Prostate gland (tissue), 2 donors: ENCODE data around the gene LRBA. TPM values are rescaled to one million over a fixed set of nuclear protein-coding genes. Genes with fewer than 3 reads are reported as not detected.

Experiments used
- DNase-seq: peaks from one replicate; pipeline ENCODE4 v3.0.0-alpha.2; 2019; ENCODE audit warnings: low spot score
- H3K27ac ChIP-seq, 2 donors: fragments of 200-600 bp; sonication (generic); 2 replicates each; pipeline ENCODE4 v1.5.1; 2017 to 2019
- H3K27me3 ChIP-seq: fragments of 200-600 bp; sonication (generic); replicated peaks from 2 replicates; pipeline ENCODE4 v1.5.1; 2019; ENCODE audit not compliant: insufficient read depth
- H3K36me3 ChIP-seq, 2 donors: fragments of 200-600 bp; sonication (generic); 1 replicate in 1 of 2; 2 replicates in 1 of 2; pipeline versions ENCODE4 v1.5.1 to v1.8.1; 2017 to 2019
- H3K4me1 ChIP-seq: fragments of 200-600 bp; sonication (generic); replicated peaks from 2 replicates; pipeline ENCODE4 v1.5.1; 2019
- H3K4me3 ChIP-seq, 2 donors: fragments of 200-600 bp; sonication (generic); 2 replicates each; pipeline ENCODE4 v1.5.1; 2017 to 2019
- H3K9me3 ChIP-seq: fragments of 200-600 bp; sonication (generic); 2 replicates; pipeline ENCODE4 v1.5.1; 2017
- CTCF ChIP-seq, 4 experiments: fragments of 200-600 bp in 2 of 4; fragments of 450-650 bp in 2 of 4; sonication (generic) in 2 of 4; IDR thresholded peaks; 1 replicate in 3 of 4; 2 replicates in 1 of 4; pipeline ENCODE4 v1.5.1; 2016 to 2019; ENCODE audit warnings: antibody characterized with exemption in 4 of 4, mild to moderate bottlenecking in 2 of 4, moderate library complexity in 2 of 4
- POLR2A ChIP-seq: fragments of 450-650 bp; IDR thresholded peaks from one replicate; pipeline ENCODE4 v1.6.1; 2016; ENCODE audit warnings: antibody characterized with exemption, mild to moderate bottlenecking
- POLR2AphosphoS5 ChIP-seq: sonication (generic); formaldehyde crosslinking; IDR thresholded peaks from one replicate; pipeline ENCODE4 v1.6.1; 2017; ENCODE audit warnings: antibody characterized with exemption
- WGBS: methylation state at CpG from one replicate; pipeline ENCODE4 v1.1.5; 2018; 5-methylcytosine and 5-hydroxymethylcytosine counted together
- intact Hi-C: fragments of 100-400 bp; cut with DNase I; formaldehyde crosslinking; loops from one replicate; pipeline ENCODE4 v1.14.2; 2022
- total RNA-seq, 2 donors: library from RNA; depleted of rRNA; stranded (reverse); fragments of >200 nt; gene quantifications; one replicate each; pipeline ENCODE4 v1.1.0, GENCODE V29; 2016

Gene LRBA
- total RNA-seq, 2 donors from 2014 or later: 69.8 to 79.8 TPM

DNA sequence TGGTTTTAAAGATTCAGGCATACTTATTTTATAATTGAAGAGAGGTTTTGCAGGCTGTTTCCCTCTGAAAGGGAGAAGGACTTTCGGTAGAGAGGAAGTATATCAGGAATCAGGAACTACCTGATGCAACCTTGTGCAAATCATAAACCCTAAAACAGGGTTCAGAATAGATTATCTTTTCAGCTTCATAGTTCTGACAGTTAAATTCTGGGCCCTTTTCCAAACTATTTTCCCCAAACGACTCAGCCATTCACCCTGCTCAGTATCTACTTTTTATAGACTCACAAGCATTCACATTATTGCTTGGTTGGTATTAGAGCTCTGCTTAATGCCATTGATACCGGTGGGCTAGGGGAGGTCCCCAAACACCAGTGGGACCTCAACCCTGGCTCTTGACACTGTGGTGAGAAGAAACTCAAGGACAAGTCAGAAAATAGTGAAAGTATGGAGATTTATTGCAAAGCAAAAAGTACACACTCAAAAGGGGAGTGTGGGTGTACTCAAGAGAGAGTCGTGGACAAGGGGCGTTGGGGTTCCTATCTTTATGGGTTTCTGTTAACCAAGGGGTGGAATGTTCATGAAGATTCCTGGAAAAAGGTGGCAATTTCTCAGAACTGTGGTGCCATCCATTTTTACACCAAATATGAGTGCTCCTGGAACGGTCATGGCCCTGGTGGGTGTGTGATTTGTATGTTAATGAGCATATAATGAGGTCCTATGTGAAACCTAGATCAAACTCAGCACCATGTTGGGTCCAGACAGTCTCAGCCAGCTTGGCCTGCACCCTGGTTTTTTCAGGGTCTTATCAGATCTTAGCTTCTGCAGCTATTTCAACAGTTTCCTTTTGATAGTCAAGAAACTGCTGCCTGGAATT, 698.5 kb downstream of the LRBA start:
- no peak overlapping the region for H3K4me3 ChIP-seq
- 56% methylated on average over 6 of the region's 6 CpGs for WGBS
- intact Hi-C loops: no loop called here
- H3K27ac ChIP-seq: no peak overlapping the region
- no peaks in the 10 kb centered on the region for H3K4me1 ChIP-seq
- TF ChIP-seq CTCF (IDR thresholded peaks at IDR 0.05) (no peak), POLR2A (no peak), POLR2AphosphoS5 (no peak)
- H3K9me3 ChIP-seq: no peaks in the 10 kb centered on the region
- H3K36me3 ChIP-seq: no peaks in the 10 kb centered on the region
- no peaks in the 10 kb centered on the region for H3K27me3 ChIP-seq
- DNase-seq: no peak

GRCh38 chr4:150315691-150316090, 699.4 kb downstream of the LRBA start:
- Histone ChIP-seq H3K4me3 (no peak overlapping the region), H3K4me1 (no peaks in the 10 kb centered on the region), H3K36me3 (no peaks in the 10 kb centered on the region), H3K27me3 (no peaks in the 10 kb centered on the region), H3K9me3 (no peaks in the 10 kb centered on the region), H3K27ac (no peak overlapping the region)
- no peak for TF ChIP-seq CTCF (IDR thresholded peaks at IDR 0.05)
- TF ChIP-seq POLR2AphosphoS5: no peak
- WGBS: 97% methylated on average over 2 of the region's 2 CpGs
- intact Hi-C loops: no loop called here
- DNase-seq: no peak

DNA sequence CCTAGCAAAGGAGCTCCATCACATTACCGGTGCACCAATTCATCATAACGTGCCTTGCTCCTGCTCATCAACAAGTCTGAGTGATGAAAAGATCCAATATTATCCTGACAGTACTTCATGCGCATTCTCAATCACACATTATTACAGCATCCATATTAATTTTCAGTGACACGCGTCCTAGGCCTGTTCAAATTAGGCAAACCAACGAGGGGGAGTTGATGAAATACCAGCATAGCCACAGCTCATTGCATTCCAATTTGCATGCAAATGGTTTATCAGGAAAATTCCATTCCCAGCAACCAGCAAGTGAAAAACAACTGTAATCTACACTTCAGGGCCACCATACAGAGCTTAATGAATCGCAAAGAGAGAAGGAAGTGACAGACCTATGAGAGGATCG, 699.9 kb downstream of the LRBA start:
- DNase-seq: no peak
- no peak for TF ChIP-seq CTCF (IDR thresholded peaks at IDR 0.05)
- no peak for TF ChIP-seq POLR2A
- no peak for TF ChIP-seq POLR2AphosphoS5
- Histone ChIP-seq H3K4me1 (no peaks in the 10 kb centered on the region), H3K27me3 (no peaks in the 10 kb centered on the region), H3K36me3 (no peaks in the 10 kb centered on the region), H3K27ac (no peak overlapping the region), H3K9me3 (no peaks in the 10 kb centered on the region), H3K4me3 (no peak overlapping the region)
- intact Hi-C loops: no loop called here
- WGBS: 82% methylated on average over 8 of the region's 8 CpGs

DNA sequence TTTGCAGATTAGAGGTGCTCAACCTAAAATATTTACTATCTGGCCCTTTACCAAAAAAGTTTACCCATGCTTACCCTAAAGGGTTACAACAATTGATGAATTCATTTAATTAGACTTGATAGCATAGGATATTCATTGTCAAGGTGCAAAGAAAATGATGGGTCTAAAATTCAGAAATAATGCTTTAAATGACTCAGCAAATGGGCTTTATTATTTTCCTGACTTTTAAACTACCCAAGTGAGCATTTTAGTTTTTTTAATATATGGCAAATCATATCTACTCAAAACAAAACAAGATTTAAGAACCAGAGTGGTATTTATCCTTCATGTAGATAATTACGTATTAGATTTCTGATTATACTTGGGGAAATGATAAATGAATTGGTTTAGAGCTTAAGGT, 701.1 kb downstream of the LRBA start:
- Histone ChIP-seq H3K27ac (no peak overlapping the region), H3K36me3 (no peaks in the 10 kb centered on the region), H3K9me3 (no peaks in the 10 kb centered on the region), H3K27me3 (no peaks in the 10 kb centered on the region), H3K4me1 (no peaks in the 10 kb centered on the region), H3K4me3 (no peak overlapping the region)
- no peak for DNase-seq
- 100% methylated on average over 1 of the region's 1 CpG for WGBS
- TF ChIP-seq CTCF (IDR thresholded peaks at IDR 0.05) (no peak), POLR2A (no peak), POLR2AphosphoS5 (no peak)
- intact Hi-C loops: no loop called here
